ENCODE measurements around the gene EXOC4.

- TF ChIP-seq CTCF (IDR thresholded peaks at IDR 0.05 in 4 of 5, conservative IDR thresholded peaks at IDR 0.05 in 1 of 5): no peak
- TF ChIP-seq POLR2A (IDR thresholded peaks at IDR 0.05): no peak
Observed at GRCh38 chr7:133509822-133510221, 256.9 kb downstream of the EXOC4 start.

Data from gastrocnemius medialis (tissue), 4 donors.